Panc1 (cell line): ENCODE data around the gene MLEC. TPM values are rescaled to one million over a fixed set of nuclear protein-coding genes. Genes with fewer than 3 reads are reported as not detected.

ENCODE experiments used
- ATAC-seq: fragments of 200-7000 bp; cut with Tn5 transposase; 2 replicates; pipeline ENCODE4 v1.9.1; 2020; ENCODE audit warnings: mild to moderate bottlenecking, moderate library complexity
- BruUV-seq: library from RNA; stranded (reverse); fragments of 400-500 nt; replicated peaks from 2 replicates; lab custom pipeline; 2021; lab: Mats Ljungman, UMichigan
- CTCF ChIA-PET: fragments of 300-600 bp; sonication (Branson Sonifier 250); formaldehyde crosslinking; loops from one replicate; lab custom pipeline; 2022; ENCODE audit warnings: antibody characterized with exemption; lab: Charles Lee
- POLR2A ChIA-PET: fragments of 300-600 bp; sonication (Branson Sonifier 250); formaldehyde crosslinking; loops from one replicate; lab custom pipeline; 2022; ENCODE audit warnings: antibody characterized with exemption; lab: Charles Lee
- DNase-seq: peaks from one replicate; pipeline ENCODE4 v3.0.0-alpha.2; 2010; ENCODE audit warnings: low read depth, low spot score
- H3K27ac ChIP-seq: 2 replicates; pipeline ENCODE4 v1.5.1; 2011; ENCODE audit warnings: mild to moderate bottlenecking, low read length, inconsistent platforms
- H3K27me3 ChIP-seq: fragments of 200-500 bp; sonication (Bioruptor generic); 2 replicates; pipeline ENCODE4 v1.6.0; 2014; ENCODE audit warnings: low read length, inconsistent platforms; ENCODE audit not compliant: control insufficient read depth, insufficient read depth
- H3K36me3 ChIP-seq: fragments of 200-500 bp; sonication (Bioruptor generic); 2 replicates; pipeline ENCODE4 v1.5.1; 2014; ENCODE audit warnings: inconsistent platforms, mild to moderate bottlenecking, low read length, moderate library complexity; ENCODE audit not compliant: control insufficient read depth, insufficient read depth
- H3K4me1 ChIP-seq: 2 replicates; pipeline ENCODE4 v1.5.1; 2011; ENCODE audit warnings: inconsistent platforms, mild to moderate bottlenecking, low read length, moderate library complexity; ENCODE audit not compliant: control insufficient read depth, insufficient read depth
- H3K4me3 ChIP-seq, 2 experiments: 2 replicates each; pipeline ENCODE4 v1.5.1; 2011 to 2012; ENCODE audit warnings: low read depth in 2 of 2, low read length in 2 of 2, mild to moderate bottlenecking in 2 of 2, inconsistent platforms in 1 of 2, moderate library complexity in 1 of 2
- H3K9me3 ChIP-seq: fragments of 200-500 bp; sonication (Bioruptor generic); 2 replicates; pipeline ENCODE4 v1.5.1; 2014; ENCODE audit warnings: low read depth, mild to moderate bottlenecking, inconsistent platforms, low read length, moderate library complexity; ENCODE audit not compliant: control insufficient read depth, insufficient read depth
- POLR2AphosphoS5 ChIP-seq: IDR thresholded peaks from 2 replicates; pipeline ENCODE4 v1.6.1; 2012; ENCODE audit warnings: mild to moderate bottlenecking, low read depth, low read length, moderate library complexity
- SIN3A ChIP-seq: IDR thresholded peaks from 2 replicates; pipeline ENCODE4 v1.6.1; 2012; ENCODE audit warnings: low read depth, mild to moderate bottlenecking, low read length, moderate library complexity, borderline replicate concordance; ENCODE audit not compliant: insufficient read depth
- TCF7L2 ChIP-seq: IDR thresholded peaks from 2 replicates; pipeline ENCODE4 v1.6.1; 2011; ENCODE audit warnings: mild to moderate bottlenecking, low read depth, low read length, inconsistent platforms
- in situ Hi-C: cut with HindIII; loops from 2 replicates; pipeline ENCODE4 v1.10.0; 2016; ENCODE audit warnings: low sequenced_read_pairs, low pct_unique_long_range_greater_than_20kb
- intact Hi-C: fragments of 100-400 bp; cut with micrococcal nuclease; formaldehyde crosslinking; loops from one replicate; pipeline ENCODE4 v1.10.0; 2022; ENCODE audit not compliant: unreplicated experiment
- total RNA-seq: library from RNA; stranded (reverse); gene quantifications from one replicate; pipeline ENCODE4 v1.2.1, GENCODE V29; 2021; ENCODE audit not compliant: unreplicated experiment
- TF ChIP-seq, protein P1 (sequence below): fragments of 450-650 bp; IDR thresholded peaks from 2 replicates; pipeline ENCODE4 v1.5.1; 2017; ENCODE audit warnings: mild to moderate bottlenecking
- TF ChIP-seq, protein P2 (sequence below), 2 experiments: IDR thresholded peaks; 2 replicates each; pipeline ENCODE4 v1.6.1; 2011 to 2012; ENCODE audit warnings: low read depth in 2 of 2, control low read depth in 1 of 2, low read length in 1 of 2, mild to moderate bottlenecking in 1 of 2, moderate library complexity in 1 of 2; ENCODE audit not compliant: insufficient read depth in 1 of 2

MLEC gene
- total RNA-seq, 1 experiment from 2014 or later, result 171 TPM

DNA sequence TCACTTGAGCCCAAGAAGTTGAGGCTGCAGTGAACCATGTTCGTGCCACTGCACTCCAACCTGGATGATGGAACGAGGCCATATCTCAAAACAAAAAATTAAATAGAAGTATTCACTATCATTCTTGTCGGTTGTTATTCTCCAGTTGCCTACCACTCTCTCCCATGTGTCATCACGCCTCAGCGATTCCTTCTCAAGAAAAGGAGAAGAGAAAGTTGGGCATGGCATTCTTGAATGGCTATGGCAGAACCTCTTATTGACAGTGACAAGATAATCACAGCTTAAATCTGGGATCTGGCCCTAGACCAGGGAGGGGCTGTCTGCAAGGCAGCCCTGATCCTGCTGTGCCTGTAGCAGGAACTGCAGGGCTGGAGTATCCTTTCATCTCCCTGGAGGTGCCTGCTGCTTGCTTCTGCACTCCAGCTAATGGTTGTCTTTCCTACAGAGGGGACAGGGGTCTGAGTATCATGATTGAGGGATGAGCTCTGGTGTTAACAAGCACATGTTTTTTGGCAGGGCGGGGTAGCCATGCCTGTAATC lies 12.8 kb upstream of the MLEC start:
- ChIA-PET POLR2A (interaction anchor here (0.6 to 0.7 kb wide), 2 partner anchors 15 to 28 kb away, joined by 3 to 6 read pairs; no protein-coding TSS in a partner anchor), CTCF (no interaction called here)
- in situ Hi-C loops (no loop called here), intact Hi-C loops (no loop called here)
- no peak for TF ChIP-seq TCF7L2
- no peak for TF ChIP-seq SIN3A
- TF ChIP-seq, protein P1, sequence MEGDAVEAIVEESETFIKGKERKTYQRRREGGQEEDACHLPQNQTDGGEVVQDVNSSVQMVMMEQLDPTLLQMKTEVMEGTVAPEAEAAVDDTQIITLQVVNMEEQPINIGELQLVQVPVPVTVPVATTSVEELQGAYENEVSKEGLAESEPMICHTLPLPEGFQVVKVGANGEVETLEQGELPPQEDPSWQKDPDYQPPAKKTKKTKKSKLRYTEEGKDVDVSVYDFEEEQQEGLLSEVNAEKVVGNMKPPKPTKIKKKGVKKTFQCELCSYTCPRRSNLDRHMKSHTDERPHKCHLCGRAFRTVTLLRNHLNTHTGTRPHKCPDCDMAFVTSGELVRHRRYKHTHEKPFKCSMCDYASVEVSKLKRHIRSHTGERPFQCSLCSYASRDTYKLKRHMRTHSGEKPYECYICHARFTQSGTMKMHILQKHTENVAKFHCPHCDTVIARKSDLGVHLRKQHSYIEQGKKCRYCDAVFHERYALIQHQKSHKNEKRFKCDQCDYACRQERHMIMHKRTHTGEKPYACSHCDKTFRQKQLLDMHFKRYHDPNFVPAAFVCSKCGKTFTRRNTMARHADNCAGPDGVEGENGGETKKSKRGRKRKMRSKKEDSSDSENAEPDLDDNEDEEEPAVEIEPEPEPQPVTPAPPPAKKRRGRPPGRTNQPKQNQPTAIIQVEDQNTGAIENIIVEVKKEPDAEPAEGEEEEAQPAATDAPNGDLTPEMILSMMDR, result no peak
- TF ChIP-seq, protein P2, sequence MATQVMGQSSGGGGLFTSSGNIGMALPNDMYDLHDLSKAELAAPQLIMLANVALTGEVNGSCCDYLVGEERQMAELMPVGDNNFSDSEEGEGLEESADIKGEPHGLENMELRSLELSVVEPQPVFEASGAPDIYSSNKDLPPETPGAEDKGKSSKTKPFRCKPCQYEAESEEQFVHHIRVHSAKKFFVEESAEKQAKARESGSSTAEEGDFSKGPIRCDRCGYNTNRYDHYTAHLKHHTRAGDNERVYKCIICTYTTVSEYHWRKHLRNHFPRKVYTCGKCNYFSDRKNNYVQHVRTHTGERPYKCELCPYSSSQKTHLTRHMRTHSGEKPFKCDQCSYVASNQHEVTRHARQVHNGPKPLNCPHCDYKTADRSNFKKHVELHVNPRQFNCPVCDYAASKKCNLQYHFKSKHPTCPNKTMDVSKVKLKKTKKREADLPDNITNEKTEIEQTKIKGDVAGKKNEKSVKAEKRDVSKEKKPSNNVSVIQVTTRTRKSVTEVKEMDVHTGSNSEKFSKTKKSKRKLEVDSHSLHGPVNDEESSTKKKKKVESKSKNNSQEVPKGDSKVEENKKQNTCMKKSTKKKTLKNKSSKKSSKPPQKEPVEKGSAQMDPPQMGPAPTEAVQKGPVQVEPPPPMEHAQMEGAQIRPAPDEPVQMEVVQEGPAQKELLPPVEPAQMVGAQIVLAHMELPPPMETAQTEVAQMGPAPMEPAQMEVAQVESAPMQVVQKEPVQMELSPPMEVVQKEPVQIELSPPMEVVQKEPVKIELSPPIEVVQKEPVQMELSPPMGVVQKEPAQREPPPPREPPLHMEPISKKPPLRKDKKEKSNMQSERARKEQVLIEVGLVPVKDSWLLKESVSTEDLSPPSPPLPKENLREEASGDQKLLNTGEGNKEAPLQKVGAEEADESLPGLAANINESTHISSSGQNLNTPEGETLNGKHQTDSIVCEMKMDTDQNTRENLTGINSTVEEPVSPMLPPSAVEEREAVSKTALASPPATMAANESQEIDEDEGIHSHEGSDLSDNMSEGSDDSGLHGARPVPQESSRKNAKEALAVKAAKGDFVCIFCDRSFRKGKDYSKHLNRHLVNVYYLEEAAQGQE (IDR thresholded peaks at IDR 0.05; ENCODE audit: insufficient read depth in 1 of 2, low read depth in 2 of 2, low read length in 1 of 2), result no peak
- no peak for TF ChIP-seq POLR2AphosphoS5
- no peak for ATAC-seq
- Histone ChIP-seq H3K27me3 (no peaks in the 10 kb centered on the region), H3K4me1 (no peaks in the 10 kb centered on the region), H3K27ac (no peak overlapping the region), H3K36me3 (no peaks in the 10 kb centered on the region), H3K9me3 (no peaks in the 10 kb centered on the region), H3K4me3 (no peak overlapping the region)
- BruUV-seq, result no TSS peak
- DNase-seq, result no peak

DNA sequence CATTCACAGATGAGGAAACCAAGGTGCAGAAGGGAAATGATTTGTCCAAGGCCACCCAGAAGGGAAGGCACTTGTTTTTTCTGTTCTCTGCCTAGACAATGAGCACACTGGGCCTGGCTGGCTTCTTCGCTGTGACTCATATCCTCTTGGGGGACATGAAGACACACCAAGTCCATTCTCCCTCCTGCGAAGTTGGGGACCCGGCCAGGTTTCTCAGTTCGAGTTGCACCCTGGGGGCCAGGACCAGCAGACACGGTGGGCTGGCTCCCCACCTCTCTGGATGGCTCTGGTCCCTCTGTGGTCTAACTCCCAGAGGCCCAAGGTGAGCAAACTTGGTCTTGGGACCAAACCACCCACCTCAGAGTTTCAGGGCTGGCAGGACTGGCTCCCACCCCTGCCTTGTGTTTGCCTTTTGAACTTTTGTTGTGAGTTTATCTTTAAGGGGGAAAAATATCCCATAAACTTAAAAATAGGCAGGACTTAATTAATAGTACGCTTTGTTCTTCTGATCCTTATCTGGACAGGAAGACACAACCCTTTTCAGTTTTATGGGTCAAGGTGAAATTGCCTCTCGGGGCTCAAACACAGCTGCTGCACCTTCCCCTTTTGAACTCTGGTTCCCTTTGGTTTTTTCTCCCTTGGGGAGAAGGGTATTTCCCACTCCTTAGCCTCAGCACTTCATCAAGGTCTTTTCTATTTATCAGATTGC lies 9.0 kb upstream of the MLEC start:
- Histone ChIP-seq H3K4me3 (no peak overlapping the region), H3K36me3 (no peaks in the 10 kb centered on the region), H3K27ac (no peak overlapping the region), H3K27me3 (no peaks in the 10 kb centered on the region), H3K9me3 (no peaks in the 10 kb centered on the region), H3K4me1 (no peaks in the 10 kb centered on the region)
- DNase-seq, result no peak
- in situ Hi-C loops, result no loop called here
- TF ChIP-seq, protein P1, result no peak
- no peak for TF ChIP-seq POLR2AphosphoS5
- no peak for TF ChIP-seq TCF7L2
- TF ChIP-seq SIN3A, result no peak
- TF ChIP-seq, protein P2 (IDR thresholded peaks at IDR 0.05; ENCODE audit: insufficient read depth in 1 of 2, low read depth in 2 of 2, low read length in 1 of 2), result no peak
- CTCF ChIA-PET, result no interaction called here
- POLR2A ChIA-PET, result no interaction called here
- ATAC-seq, result no peak
- BruUV-seq, result no TSS peak
- intact Hi-C loops, result no loop called here
